CD4-positive, alpha-beta T cell treated with Interleukin-4 for 1 hour (primary cell): Measurements from ENCODE around the gene PARD3.

ENCODE experiments used
- DNase-seq, 2 donors: peaks; one replicate each; pipeline ENCODE4 v3.0.0-alpha.2; 2020 to 2022

Gene PARD3

DNA sequence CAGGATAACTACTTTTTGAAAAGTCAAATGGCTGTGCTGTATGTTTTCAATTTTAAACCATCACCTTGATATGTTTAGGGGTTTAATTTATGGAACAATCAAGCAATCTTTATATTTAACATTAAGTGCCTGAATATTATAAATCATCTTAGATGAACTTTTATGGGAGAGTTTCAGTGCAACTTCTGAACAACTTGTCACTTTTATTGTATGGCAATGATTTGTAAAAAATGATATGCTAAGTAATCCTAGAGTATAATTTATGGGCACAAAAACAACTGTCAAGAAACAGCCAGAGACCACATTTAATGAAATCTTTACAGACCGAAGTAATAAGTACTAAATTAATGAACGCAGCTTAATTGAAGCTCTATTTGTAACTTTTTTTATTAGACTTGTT lies 498.9 kb downstream of the PARD3 start:
- DNase-seq = no peak

DNA sequence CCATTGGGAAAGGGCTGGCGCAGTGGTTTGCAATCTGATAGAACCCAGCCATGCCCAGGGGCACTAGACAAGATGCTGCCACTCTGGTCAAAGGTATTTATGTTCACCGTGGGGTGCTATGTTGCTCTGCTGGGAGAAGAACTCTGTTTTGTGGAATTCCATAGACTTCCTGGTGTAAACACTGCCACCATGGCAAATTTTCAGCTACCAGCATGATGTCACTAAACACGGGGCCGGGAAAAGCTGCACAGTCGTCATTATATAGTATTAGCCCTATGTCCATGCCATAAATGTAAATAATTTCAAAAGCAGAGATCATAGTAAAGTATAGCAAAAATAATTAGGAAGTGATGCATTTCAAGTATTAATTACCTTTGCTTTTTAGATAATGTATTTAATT lies 500.6 kb downstream of the PARD3 start:
- no peak for DNase-seq

DNA sequence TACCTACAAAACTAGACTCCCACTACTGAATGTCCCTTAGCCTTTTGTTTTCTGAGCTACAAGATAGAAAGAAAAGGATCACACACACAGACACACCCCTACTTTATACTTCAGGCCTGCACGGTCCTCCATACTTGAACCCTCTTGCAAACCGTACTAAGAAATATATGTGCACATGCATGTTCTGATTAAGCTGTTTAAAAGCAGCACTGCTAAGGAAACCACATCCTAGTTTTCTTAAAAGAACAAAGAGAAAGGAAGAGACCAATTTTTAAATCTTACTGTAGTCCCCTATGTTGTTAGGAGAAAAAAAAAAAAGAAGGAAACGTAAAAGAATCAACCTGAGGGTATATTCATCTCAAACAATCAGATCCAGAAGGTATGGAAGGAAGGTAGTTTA lies 501.2 kb downstream of the PARD3 start:
- no peak for DNase-seq

- DNase-seq = no peak
These were observed 501.7 kb downstream of the PARD3 start for GRCh38 chr10:34313353-34313752.

DNA sequence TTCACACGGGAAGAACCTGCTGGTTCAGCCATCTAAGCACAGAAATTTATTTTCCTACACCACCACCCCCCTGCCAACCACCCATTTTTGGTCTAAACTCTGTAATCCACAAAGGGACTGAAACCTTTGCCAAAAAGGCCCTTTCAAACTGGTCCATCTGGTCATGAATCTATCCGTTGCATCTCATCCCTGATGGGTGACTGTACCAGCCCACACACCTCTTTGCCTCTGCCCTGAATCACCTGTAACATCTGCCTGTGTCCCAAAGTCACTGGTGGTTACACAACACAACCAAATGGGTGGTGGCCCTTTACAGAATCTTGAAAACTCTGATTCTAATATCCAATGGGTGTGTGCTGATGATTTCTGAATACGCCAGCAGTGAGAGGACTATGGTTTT lies 503.4 kb downstream of the PARD3 start:
- DNase-seq = no peak

- no peak for DNase-seq
These were observed 504.9 kb downstream of the PARD3 start for GRCh38 chr10:34310234-34310633.

DNA sequence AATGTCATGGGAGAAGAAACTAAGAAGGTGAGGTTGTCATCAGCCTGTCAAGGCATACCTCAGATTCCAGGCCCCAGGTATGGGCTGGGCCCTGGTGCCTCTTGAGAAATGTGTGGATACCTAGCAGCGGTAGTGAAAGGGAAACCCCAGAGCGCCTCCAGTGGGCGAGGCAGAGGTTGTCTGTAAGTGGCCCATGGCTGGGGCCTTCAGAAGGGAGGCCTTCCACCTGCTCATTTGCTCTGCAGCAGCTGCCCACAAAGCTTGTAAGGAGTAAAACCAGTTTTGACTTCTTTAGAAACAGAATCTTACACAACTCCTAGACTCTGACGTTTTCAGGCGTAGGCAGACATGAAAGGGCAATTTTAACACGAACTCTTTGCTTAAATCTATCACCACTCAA lies 509.9 kb downstream of the PARD3 start:
- no peak for DNase-seq

DNA sequence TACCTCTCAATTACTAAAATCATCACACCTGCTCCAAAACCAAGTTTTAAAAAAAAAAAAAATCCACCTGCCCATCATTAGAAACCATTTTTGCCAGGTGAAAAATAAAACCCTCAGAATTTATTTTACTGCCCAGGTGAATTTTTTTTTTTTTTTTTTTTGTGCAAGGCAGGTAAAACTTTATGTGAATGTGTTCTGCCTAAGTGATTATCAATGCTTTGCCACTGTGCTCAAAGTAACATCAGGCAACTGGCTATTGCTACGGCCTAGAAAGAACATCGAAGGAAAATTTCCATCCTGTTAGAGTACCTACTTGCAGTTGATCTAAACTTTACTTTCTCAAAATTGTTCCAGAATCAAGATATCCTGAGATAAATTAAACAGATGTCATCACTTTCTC lies 512.1 kb downstream of the PARD3 start:
- no peak for DNase-seq

DNA sequence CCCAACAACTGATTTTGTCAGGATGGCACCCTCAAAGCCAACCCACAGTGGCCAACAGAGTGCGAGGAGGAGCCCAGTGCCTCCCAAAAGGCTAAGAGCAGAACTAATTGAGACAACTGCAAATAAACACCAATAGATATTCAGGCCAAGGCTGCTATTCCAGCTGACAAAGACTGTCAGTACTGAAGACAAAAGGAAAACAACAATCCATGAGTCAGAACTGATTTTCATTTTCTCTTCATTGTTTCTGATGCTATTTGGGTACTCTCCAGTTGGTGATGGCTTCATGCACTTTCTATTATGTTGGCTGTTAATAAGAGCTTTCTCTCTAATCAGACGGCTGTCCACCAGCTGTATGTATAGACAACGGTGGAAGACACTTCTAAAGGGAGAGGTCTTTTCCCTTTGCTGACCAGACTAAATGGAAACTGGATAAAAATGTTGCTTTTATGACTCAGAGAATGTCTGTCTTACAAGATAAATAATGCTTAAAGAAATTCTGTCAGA lies 515.9 kb downstream of the PARD3 start:
- DNase-seq = no peak

DNA sequence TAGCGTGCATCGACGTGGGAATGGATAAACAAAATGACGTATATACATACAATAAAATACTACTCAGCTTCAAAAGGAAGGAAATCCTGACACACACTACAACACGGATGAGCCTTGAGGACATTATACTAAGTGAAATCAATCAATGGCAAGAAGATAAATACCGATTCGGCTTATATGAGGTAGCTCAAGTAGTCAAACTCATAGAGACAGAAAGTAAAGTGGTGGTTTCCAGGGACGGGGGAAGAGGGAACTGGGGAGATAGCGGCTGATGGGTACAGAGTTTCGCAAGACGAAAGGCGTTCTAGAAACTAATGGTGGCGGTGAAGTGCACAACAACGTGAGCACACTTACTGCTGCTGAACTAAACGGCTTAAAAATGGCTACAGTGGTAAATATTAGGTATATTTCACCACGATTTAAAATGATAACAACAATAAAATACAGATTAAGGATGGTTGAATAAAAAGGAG lies 516.7 kb downstream of the PARD3 start:
- DNase-seq = no peak

- DNase-seq = no peak
These were observed 517.4 kb downstream of the PARD3 start for GRCh38 chr10:34297541-34298345.

DNA sequence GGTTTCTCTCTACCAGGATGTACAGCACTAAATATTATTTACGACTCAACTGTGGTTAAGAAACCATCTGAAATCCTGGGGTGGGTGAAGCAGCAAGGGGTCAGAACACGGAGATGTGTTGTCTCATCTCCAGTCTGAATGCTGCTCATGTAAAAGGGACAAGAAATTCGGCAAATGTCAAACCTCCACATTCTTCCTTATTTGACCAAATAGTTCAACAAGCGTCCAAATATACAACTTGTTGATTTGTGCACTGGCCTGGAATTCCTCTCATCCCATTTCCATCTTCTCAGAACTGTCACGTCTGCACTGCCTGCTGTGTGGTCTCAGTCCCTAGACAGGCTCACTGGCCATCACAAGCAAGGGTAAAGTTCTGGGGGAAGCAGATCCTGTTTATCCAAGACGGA lies 520.0 kb downstream of the PARD3 start:
- no peak for DNase-seq

DNA sequence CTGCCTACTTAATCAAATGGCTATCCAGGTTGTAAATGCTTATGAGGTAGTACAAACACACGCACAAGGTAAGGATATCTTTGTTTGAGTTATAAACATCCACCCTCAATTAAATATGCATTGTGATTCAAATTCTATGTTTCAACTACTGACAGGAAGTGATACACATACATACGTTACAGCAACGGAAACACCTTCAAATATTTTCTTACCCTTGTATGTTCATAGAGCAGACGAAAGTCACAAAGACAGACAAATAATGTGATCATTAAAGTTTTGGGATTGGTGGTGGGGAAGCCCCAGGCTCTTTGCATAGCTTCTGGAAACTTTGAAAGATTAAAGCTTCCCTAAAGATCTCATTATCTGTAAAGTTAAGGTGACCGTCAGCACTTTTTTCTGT lies 521.0 kb downstream of the PARD3 start:
- no peak for DNase-seq

- no peak for DNase-seq
These were observed 522.4 kb downstream of the PARD3 start for GRCh38 chr10:34292675-34293074.

GRCh38 chr10:34292194-34292565 lies 522.9 kb downstream of the PARD3 start:
- DNase-seq = no peak

GRCh38 chr10:34291466-34292193 lies 523.5 kb downstream of the PARD3 start:
- no peak for DNase-seq

DNA sequence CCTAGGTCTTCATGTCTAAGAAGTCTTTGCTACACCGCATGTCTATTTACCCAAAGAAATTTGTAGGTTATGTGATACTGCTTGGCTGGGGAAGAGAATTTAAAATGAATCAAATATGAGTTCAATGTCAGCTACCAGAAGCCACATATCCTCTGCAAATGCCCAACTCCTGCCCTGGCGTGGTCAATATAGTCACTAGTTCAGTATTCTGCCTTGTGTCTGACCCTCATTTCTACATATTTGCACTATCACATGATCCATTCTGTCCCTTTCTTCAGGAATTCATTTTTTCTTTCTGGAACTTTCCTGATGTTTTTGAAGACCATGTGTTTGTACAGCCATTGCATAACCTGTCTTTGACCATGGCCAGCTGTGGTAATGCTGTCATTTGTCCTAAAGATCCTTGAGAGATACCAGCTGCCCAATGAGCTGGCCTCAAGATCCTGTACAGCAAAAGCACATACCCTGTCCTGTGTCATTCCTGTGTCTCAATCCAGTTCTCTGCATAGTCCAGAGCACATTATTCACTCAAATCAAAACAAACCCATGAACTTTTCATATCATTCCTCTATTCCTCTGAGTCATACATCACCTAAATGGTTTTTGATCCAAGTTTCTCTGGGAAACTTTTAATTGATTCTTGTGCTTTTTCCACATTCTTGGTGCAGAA lies 524.5 kb downstream of the PARD3 start:
- no peak for DNase-seq

DNA sequence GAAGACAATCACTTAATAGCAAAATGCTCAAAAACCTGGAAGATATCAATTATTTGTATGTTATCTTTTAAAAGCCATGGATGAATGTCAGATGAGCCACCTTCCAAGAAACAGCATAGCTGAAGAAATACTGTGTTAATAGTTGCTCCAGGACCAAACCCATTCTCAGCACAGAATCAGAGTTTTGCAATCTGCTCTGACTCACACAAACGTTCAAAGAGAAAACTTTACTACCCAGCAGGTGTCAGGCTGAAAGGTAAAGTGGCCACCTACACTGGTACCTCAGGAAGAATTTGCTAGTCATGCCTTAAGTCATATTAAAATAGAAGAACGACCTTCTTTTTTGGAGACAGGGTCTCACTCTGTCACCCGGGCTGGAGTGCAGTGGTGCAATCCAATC lies 526.5 kb downstream of the PARD3 start:
- DNase-seq = no peak

DNA sequence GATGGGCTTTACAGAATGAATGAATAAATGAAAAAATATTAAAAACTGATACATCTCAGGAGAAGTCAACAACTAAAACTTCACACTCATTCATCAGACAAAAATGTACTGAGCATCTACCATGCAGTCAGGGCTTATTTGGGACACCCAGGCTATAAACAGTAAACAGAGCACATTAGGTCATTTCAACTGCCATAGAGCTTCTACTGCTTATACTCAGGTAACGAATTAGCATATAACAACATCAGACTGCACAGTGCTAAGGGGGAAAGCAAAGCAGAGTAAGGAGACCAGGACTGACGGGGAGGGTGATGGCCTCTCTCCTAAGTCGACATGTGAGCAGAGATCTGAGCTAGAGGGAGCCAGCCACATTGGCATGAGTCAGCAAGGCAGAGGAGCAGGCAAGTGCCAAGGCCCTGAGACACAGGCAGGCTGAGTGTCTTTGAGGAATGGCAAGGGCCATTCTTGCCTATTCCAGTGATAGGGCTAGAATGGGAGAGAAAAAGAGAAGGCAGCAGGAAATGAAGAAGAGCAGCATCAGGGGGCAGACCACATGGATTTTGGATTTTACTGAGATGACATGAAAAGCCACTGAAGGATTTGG lies 528.9 kb downstream of the PARD3 start:
- no peak for DNase-seq

DNA sequence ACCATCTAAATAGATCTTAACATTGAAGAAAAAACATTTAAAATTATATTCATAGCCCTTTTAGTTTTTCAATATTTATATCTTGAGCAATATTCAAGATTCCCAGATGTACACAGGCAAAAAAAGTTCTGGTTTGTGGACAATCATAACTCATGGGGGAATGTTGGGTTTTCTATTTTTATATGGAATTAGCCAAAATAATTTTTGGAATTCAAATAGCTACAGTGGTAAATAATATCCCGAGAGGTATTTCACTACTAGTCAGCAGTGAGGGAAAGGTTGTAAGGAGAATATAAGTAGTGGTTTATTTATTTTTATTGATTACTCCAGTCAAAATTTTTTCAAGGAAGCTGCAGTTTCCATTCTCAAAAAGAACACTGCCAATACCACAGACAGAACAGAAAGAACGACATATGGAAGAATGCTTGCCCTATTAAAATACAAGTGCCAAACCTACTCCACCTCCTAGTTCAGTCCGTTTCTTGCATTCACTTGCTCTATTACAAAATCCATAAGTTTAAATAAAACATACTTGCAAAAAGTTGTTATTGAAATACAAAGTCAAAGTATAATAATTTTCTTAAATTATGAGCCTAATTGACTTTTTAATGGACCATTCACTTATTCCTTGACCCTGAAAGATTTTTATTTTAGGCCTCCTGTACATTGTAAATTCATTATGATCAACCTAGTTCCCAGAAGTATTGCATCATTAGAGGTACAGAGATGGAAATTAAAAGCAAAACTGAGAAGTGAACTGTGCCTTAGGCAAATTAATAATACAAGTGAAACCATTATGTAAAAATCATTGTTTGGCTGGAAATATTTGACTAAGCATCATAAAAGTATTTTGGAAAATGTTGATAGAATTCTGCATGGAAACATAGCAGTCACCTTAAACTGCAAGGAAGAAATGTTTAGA lies 533.2 kb downstream of the PARD3 start:
- DNase-seq = no peak

- DNase-seq = no peak
These were observed 534.3 kb downstream of the PARD3 start for GRCh38 chr10:34280599-34281374.
